ENCODE measurements around the gene CD44.
"Not testable (repeated sequence)": the region's sequence is repeated elsewhere in the genome, so short reads cannot be mapped to it uniquely, and the experiment has no call there.

The CD44 gene

DNA sequence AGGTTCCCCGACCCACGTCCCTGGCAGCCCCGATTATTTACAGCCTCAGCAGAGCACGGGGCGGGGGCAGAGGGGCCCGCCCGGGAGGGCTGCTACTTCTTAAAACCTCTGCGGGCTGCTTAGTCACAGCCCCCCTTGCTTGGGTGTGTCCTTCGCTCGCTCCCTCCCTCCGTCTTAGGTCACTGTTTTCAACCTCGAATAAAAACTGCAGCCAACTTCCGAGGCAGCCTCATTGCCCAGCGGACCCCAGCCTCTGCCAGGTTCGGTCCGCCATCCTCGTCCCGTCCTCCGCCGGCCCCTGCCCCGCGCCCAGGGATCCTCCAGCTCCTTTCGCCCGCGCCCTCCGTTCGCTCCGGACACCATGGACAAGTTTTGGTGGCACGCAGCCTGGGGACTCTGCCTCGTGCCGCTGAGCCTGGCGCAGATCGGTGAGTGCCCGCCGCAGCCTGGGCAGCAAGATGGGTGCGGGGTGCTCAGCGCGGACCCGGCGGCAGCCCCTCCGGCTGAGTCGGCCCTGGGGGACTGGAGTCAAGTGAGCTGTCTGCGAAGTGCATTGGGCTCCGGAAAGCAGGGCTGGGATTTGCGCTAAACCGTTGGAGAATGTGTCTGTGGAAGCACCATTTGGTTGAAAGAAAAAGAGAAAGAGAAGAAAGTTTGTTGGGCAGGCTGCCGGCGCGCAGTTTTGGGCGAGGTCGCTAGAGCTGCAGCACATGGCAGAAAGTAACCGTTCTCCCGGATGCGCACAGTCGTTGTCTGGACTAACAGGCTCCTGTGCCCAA is at the start of gene CD44:
Gene CD44, plus strand, starts transcription at position 229 of the 779 bp plus-strand sequence. Its CDS starts 133 bp downstream, at position 362.
- H3K27ac Mint-ChIP-seq: peak within 1 kb of the TSS; percentile 94
- H3K36me3 Mint-ChIP-seq: peaks cover 5% of the 10 kb centered on the region
- peak; percentile 69 to 78 for DNase-seq (ENCODE audit: low spot score in 2 of 2)
- H3K4me1 Mint-ChIP-seq: peaks cover 41% of the 10 kb centered on the region
- ATAC-seq (ENCODE audit: low read depth): peak; percentile 74
- no peaks in the 10 kb centered on the region for H3K27me3 Mint-ChIP-seq
- peak within 1 kb of the TSS; percentile 87 for H3K4me3 Mint-ChIP-seq
- no peaks in the 10 kb centered on the region for H3K9me3 Mint-ChIP-seq

DNA sequence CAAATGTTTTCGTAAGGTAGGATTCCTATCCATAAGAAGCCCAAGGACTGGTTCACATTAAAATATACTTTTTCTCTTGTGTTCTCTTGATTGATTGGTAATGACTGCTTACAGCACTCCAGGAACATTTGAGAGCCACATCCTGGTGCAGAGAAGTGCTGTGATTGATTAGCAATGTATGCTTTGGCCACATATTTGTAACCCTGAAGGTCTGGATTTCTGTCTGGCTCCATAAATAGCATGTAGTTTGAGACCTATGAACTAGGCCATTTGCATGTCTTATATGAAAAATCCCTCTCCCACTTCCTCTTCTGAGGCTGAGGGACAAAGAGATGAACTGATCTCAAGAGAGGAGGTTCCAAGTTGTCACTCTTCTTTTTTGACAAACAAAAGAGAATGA is 49.3 kb upstream of the CD44 start:
- Mint-ChIP-seq H3K27me3 (no peaks in the 10 kb centered on the region), H3K9me3 (no peaks in the 10 kb centered on the region), H3K4me1 (peaks cover 44% of the 10 kb centered on the region), H3K36me3 (peaks cover 1% of the 10 kb centered on the region), H3K4me3 (peak overlapping the region; percentile 33), H3K27ac (peak overlapping the region; percentile 67)
- ATAC-seq (ENCODE audit: low read depth) (peak; percentile 92), DNase-seq (ENCODE audit: low spot score in 2 of 2) (no peak)

DNA sequence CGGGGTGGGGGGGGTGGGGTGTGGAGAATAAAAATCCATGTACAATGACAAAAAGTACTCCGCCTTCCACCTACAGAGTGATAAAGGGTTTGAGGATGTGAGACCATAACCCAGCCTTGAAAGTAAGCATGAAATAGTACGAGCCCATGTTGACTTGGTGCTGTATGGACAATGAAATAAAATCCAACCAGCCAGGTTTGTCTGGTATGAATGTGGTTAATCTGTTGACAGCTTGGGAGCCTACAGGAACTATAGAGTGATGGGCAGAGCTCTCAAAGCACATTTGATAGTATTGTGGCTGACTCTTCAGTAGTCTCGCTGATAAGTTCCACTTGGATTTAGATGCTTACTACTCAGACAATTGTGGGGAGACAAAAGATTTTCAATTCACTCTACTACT is 48.8 kb upstream of the CD44 start:
- H3K4me1 Mint-ChIP-seq: peaks cover 45% of the 10 kb centered on the region
- peak overlapping the region; percentile 67 for H3K27ac Mint-ChIP-seq
- ATAC-seq (ENCODE audit: low read depth) (peak; percentile 50), DNase-seq (ENCODE audit: low spot score in 2 of 2) (no peak)
- H3K36me3 Mint-ChIP-seq: peaks cover 1% of the 10 kb centered on the region
- H3K27me3 Mint-ChIP-seq: no peaks in the 10 kb centered on the region
- H3K9me3 Mint-ChIP-seq: no peaks in the 10 kb centered on the region
- H3K4me3 Mint-ChIP-seq: no peak overlapping the region

DNA sequence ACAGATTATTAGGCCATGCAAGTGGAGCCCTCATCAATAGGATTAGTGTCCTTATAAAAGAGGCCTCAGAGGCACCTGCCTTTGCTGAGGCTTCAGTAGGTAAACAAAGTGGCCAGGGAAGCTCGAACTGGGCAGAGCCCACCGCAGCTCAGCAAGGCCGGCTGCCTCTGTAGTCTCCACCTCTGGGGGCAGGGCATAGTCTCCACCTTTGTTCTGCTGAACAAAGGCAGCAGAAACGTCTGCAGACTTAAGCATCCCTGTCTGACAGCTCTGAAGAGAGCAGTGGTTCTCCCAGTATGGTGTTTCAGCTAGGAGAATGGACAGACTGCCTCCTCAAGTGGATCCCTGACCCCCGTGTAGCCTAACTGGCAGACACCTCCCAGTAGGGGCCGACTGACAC is 48.0 kb upstream of the CD44 start:
- H3K4me3 Mint-ChIP-seq; ATAC-seq (ENCODE audit: low read depth); H3K27me3 Mint-ChIP-seq; H3K36me3 Mint-ChIP-seq; H3K9me3 Mint-ChIP-seq; H3K27ac Mint-ChIP-seq; DNase-seq (ENCODE audit: low spot score in 2 of 2): not testable (repeated sequence)
- H3K4me1 Mint-ChIP-seq: peaks cover 49% of the 10 kb centered on the region

DNA sequence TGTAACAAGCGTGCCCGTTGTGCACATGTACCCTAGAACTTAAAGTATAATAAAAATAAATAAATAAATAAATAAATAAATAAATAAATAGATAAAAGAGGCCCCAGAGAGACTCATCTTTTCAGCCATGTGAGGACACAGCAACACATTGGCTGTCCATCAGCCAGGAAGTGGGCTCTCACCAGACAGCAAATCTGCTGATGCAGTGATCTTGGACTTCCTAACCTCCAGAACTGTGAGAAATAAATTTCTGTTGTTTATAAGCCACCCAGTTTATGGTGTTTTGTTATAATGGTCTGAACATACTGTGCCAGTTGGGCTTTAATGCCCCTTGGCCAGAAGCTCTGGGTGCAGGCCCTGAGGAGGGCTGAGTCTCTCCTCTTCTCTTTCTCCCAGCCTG is 42.2 kb upstream of the CD44 start:
- H3K27ac Mint-ChIP-seq: no peak overlapping the region
- no peak for DNase-seq (ENCODE audit: low spot score in 2 of 2)
- H3K9me3 Mint-ChIP-seq: peaks cover 3% of the 10 kb centered on the region
- H3K36me3 Mint-ChIP-seq: peaks cover 1% of the 10 kb centered on the region
- H3K4me1 Mint-ChIP-seq: peaks cover 22% of the 10 kb centered on the region
- no peaks in the 10 kb centered on the region for H3K27me3 Mint-ChIP-seq
- H3K4me3 Mint-ChIP-seq: no peak overlapping the region
- ATAC-seq (ENCODE audit: low read depth): no peak

DNA sequence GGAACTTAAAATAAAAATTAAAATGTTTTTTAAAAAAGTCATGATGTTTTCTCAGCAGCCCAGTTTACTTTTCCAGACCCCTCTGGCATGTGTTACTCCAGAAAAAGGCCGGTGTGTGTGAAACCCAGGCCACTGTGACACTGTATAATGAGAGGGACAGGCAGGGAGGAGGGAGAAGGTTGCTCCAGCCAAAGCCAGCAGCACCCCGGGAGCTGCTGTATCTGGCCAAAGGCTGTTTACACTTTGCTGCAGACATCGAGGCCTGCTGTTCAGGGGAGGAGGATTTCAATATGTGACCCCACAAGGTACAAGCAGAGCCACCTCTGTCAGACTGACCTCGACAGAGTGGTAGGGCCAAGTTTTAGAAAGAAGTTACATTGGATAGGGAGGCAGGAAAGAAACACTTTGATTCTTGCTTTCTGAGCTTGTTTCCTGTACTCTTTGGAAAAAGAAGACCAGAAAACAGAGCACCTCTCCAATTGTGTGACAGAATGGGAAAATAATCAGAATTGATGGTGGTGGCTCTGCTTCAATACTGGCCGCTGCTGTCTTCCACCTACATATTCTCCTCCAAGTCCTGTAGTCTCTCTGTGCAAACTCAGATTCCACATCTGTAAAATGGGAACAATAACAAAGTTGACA is 41.0 kb upstream of the CD44 start:
- H3K4me3 Mint-ChIP-seq: no peak overlapping the region
- no peaks in the 10 kb centered on the region for H3K36me3 Mint-ChIP-seq
- no peak overlapping the region for H3K27ac Mint-ChIP-seq
- DNase-seq (ENCODE audit: low spot score in 2 of 2) (no peak), ATAC-seq (ENCODE audit: low read depth) (no peak)
- peaks cover 20% of the 10 kb centered on the region for H3K4me1 Mint-ChIP-seq
- no peaks in the 10 kb centered on the region for H3K27me3 Mint-ChIP-seq
- peaks cover 3% of the 10 kb centered on the region for H3K9me3 Mint-ChIP-seq

DNA sequence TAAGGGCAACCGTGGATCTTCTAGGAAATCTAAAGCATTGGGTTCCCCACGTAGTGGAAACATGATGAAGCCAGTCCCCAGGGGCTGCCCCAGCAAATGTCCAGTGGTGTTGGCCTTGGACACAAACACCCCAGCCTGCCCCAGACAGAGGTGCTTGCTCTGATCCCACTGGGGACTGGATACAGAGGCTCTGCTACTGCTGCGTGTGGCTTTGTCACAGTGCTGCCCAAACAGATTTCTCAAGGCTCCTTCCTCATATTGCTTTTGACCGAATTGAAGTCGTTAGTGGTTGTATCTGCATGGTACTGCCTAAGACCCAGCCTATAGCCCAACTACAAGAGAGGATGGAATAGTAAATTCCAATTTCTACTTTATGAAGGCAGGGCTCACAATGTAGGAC is 40.1 kb upstream of the CD44 start:
- Mint-ChIP-seq H3K36me3 (no peaks in the 10 kb centered on the region), H3K9me3 (peaks cover 3% of the 10 kb centered on the region), H3K27me3 (no peaks in the 10 kb centered on the region), H3K27ac (peak overlapping the region; percentile 41), H3K4me3 (no peak overlapping the region), H3K4me1 (peaks cover 18% of the 10 kb centered on the region)
- DNase-seq (ENCODE audit: low spot score in 2 of 2): no peak
- no peak for ATAC-seq (ENCODE audit: low read depth)

DNA sequence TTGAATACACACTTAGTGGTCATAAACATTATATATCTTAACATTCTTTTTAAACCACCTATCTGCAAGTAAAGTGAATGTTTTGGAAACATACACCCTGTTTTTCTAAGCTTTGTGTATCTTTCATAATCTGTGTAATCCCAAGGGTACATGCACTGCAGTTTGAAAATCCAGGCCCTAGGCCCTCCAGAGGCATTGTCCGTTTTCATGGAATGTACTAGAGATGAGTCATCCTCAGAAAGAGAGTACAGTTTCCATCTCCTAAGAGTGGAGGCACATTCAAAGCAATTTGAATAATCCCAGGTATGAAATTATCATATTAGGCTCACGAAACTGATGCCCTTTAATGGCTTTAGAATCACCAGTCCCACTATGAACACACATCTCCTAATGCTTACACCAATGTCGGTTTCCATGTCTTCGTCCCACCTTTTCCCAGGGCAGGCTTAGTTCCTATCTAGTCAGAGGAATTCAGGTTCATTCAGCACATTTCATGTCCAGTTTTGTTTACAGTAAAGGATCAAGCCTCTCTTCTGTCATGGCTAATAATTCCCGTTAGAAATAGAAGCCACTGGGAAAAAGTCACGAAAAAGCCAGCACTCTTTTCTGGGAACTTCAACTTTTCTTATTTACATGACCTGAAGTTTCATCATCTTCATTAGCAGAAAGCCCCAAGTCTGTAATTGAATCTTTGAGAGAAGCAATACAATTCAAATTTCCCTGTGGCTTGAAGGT is 39.5 kb upstream of the CD44 start:
- no peaks in the 10 kb centered on the region for H3K36me3 Mint-ChIP-seq
- H3K9me3 Mint-ChIP-seq: peaks cover 3% of the 10 kb centered on the region
- no peak overlapping the region for H3K4me3 Mint-ChIP-seq
- no peak for ATAC-seq (ENCODE audit: low read depth)
- peaks cover 14% of the 10 kb centered on the region for H3K4me1 Mint-ChIP-seq
- no peak for DNase-seq (ENCODE audit: low spot score in 2 of 2)
- H3K27ac Mint-ChIP-seq: peak overlapping the region; percentile 41
- no peaks in the 10 kb centered on the region for H3K27me3 Mint-ChIP-seq

DNA sequence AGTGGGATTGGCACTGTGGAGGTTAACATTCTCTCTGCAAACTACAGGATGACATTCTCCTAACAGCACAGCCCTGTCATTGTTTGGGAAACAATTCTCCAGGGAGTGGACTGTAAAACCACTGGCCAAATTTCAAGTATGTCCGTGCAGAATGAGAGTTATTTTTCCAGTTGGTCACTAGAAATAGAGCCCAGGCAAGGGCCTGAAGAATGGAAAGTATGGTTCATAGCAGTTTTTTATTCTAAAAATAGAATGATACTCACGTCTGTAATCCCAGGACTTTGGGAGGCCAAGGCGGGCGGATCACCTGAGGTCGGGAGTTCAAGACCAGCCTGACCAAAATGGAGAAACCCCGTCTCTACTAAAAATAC is 39.0 kb upstream of the CD44 start:
- H3K4me1 Mint-ChIP-seq: peaks cover 10% of the 10 kb centered on the region
- no peaks in the 10 kb centered on the region for H3K27me3 Mint-ChIP-seq
- no peak overlapping the region for H3K27ac Mint-ChIP-seq
- peaks cover 3% of the 10 kb centered on the region for H3K9me3 Mint-ChIP-seq
- H3K36me3 Mint-ChIP-seq: no peaks in the 10 kb centered on the region
- H3K4me3 Mint-ChIP-seq: no peak overlapping the region
- no peak for DNase-seq (ENCODE audit: low spot score in 2 of 2)
- no peak for ATAC-seq (ENCODE audit: low read depth)

DNA sequence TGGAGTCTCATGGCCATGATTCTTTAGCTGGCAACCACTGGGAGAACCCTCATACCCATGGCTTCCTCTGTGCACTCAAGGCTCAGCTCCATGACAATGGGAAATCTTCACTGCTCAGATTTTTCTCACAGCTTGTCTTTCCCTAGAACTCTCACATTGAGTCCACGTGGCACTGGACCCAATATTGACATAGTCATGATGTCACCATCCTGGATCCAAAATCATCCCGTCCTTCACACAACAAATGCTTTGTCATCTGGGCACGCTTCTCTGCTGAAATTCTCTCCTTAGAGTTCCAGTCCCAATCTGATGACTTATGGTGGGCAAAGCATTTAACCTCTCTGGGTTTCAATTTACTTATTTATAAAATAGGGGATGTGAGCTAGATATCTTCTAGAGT is 37.7 kb upstream of the CD44 start:
- H3K27me3 Mint-ChIP-seq: no peaks in the 10 kb centered on the region
- H3K4me1 Mint-ChIP-seq: peaks cover 16% of the 10 kb centered on the region
- no peak overlapping the region for H3K4me3 Mint-ChIP-seq
- no peak overlapping the region for H3K27ac Mint-ChIP-seq
- no peak for ATAC-seq (ENCODE audit: low read depth)
- H3K9me3 Mint-ChIP-seq: peaks cover 3% of the 10 kb centered on the region
- no peak for DNase-seq (ENCODE audit: low spot score in 2 of 2)
- H3K36me3 Mint-ChIP-seq: no peaks in the 10 kb centered on the region

DNA sequence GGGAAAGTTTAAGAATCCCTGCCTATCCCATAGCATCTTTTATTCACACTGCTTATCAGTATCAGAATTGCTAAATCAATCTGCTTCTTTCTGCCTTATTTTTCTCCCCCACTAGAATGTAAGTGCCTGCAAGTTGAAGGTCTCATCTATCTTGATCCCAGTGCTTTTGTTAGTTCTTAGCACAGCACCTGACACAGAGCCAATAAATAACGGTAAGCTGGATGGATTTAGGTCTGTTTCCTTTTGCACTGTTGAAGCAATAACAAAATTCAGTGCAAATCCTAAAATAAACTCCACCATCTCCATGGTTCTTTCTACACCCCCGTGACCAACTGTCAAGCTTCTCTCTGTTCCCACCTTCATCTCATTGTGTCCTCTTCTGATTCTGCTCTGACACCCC is 36.7 kb upstream of the CD44 start:
- no peaks in the 10 kb centered on the region for H3K9me3 Mint-ChIP-seq
- no peaks in the 10 kb centered on the region for H3K27me3 Mint-ChIP-seq
- H3K27ac Mint-ChIP-seq: no peak overlapping the region
- H3K36me3 Mint-ChIP-seq: no peaks in the 10 kb centered on the region
- DNase-seq (ENCODE audit: low spot score in 2 of 2) (no peak), ATAC-seq (ENCODE audit: low read depth) (no peak)
- no peak overlapping the region for H3K4me3 Mint-ChIP-seq
- peaks cover 26% of the 10 kb centered on the region for H3K4me1 Mint-ChIP-seq

DNA sequence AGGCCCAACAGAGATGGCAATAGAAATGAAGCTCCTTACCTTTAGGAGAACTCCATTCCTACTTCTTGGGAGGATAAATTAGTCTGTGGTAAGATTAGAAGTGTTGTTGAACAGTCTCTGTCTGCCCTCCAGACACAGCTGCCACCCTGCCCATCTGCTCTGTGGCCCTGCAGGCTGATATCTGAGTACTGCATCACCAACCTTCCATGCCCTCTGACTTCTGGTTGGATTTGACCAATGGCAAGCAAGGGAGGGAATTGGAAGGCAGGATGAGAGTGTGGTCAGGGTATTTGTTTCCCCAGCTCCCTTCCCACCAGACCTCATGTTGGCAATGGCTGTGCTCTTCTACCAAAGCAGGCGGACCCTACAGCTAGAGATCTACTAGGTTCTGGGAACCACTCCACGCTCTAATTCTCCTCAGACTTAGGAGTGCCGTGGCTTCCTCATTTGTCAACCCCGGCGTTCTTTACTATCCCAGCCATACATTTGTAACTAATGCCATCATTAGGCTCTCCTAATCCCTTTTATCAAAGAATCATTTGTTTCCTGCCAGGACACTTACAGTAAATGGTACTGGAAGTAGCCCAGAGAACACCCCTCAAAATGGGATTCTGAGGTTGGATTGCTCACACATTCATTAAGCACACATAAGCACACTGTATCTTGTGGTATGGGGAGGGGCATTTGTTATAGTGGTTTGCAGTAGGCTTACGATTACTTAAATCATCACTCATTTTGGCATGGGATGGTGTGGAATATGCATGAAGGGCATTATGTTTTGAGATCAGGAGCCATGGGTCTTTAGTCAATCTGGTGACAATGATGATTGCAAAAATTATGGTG is 35.4 kb upstream of the CD44 start:
- Mint-ChIP-seq H3K27me3 (no peaks in the 10 kb centered on the region), H3K4me3 (no peak overlapping the region)

DNA sequence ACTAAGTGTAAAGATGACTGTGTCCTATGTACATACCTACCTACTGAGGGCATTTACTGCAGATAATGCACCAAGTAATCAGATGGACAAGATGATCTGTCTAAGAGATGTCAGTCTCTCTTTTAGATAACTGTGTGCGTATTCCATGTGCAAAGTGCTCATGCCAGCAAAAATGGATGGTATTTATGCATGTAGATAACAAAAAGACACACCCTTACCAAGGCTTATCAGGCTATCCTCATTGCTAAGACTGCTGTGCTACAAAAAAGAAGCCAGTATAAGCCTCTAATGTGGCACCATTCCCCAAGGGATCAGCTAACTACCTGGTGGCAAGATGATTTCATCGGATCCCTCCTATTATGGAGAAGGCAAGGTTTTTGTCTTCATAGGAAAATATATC is 34.3 kb upstream of the CD44 start:
- Mint-ChIP-seq H3K4me3 (no peak overlapping the region), H3K9me3 (no peaks in the 10 kb centered on the region), H3K4me1 (peaks cover 43% of the 10 kb centered on the region), H3K27me3 (no peaks in the 10 kb centered on the region), H3K27ac (no peak overlapping the region), H3K36me3 (no peaks in the 10 kb centered on the region)
- DNase-seq (ENCODE audit: low spot score in 2 of 2) (no peak), ATAC-seq (ENCODE audit: low read depth) (no peak)

More for the DNA sequence above, 35.4 kb upstream of the CD44 start:
- Mint-ChIP-seq H3K27ac (no peak overlapping the region), H3K9me3 (no peaks in the 10 kb centered on the region), H3K4me1 (peaks cover 38% of the 10 kb centered on the region), H3K36me3 (no peaks in the 10 kb centered on the region)
- DNase-seq (ENCODE audit: low spot score in 2 of 2): no peak
- ATAC-seq (ENCODE audit: low read depth): no peak
